Activated CD8-positive, alpha-beta memory T cell treated with anti-CD3 and anti-CD28 coated beads, Interleukin-2, amount 10 ng/mL, durations not matched to agents 7 days and 5 days (primary cell): Measurements from ENCODE around the gene POLRMT. TPM values are rescaled to one million over a fixed set of nuclear protein-coding genes. Genes with fewer than 3 reads are reported as not detected.
"Not testable (repeated sequence)": the region's sequence is repeated elsewhere in the genome, so short reads cannot be mapped to it uniquely, and the experiment has no call there.

Experiments
- ATAC-seq: fragments of 150-1000 bp; cut with Tn5 transposase; one replicate; pipeline ENCODE4 v1.10.0; 2021; ENCODE audit warnings: moderate library complexity
- CTCF ChIA-PET: fragments of 350-600 bp; sonication (Branson Sonifier 250); formaldehyde crosslinking; loops from one replicate; lab custom pipeline; 2021; ENCODE audit warnings: antibody characterized with exemption; lab: Charles Lee
- DNase-seq: peaks from one replicate; pipeline ENCODE4 v3.0.0-alpha.2; 2020
- H3K27ac Mint-ChIP-seq: one replicate; pipeline ENCODE4 v1.8.0; 2021; ENCODE audit warnings: mild to moderate bottlenecking, mixed read lengths
- H3K27me3 Mint-ChIP-seq: one replicate; pipeline ENCODE4 v1.8.0; 2021; ENCODE audit warnings: mixed read lengths
- H3K36me3 Mint-ChIP-seq: one replicate; pipeline ENCODE4 v1.8.0; 2021; ENCODE audit warnings: mild to moderate bottlenecking, mixed read lengths
- H3K4me1 Mint-ChIP-seq: one replicate; pipeline ENCODE4 v1.8.0; 2021; ENCODE audit warnings: mixed read lengths
- H3K4me3 Mint-ChIP-seq: one replicate; pipeline ENCODE4 v1.8.0; 2021; ENCODE audit warnings: mild to moderate bottlenecking, moderate library complexity, mixed read lengths
- H3K9me3 Mint-ChIP-seq: one replicate; pipeline ENCODE4 v1.8.0; 2022; ENCODE audit warnings: low read depth, mixed read lengths
- total RNA-seq, 2 experiments: library from RNA; stranded (reverse); gene quantifications; one replicate each; pipeline ENCODE4 v1.2.3, GENCODE V29; 2021

POLRMT gene
- total RNA-seq, 2 experiments from 2014 or later = 65.0 to 68.1 TPM

DNA sequence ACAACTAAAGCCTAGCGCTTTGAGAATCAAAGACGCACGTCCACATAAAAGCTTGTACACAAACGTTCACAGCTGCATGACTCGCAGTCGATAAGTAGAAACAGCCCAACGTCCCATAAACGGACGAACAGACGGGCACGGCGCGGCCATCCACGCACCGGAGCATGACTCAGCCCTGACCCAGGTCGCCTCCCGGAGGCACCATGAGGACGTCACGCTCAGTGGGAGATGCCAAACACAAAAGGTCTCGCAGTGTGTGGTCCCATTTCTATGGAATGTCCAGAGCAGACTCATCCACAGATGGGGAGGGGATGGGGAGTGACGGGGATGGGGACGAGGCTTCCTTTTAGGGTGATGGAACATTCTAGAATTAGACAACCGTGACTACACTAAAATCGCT, 9.4 kb downstream of the POLRMT start:
- ATAC-seq = no peak
- CTCF ChIA-PET = interaction anchor here (1.4 to 2.2 kb wide), 2 partner anchors 32 to 40 kb away, joined by 3 to 10 read pairs; no protein-coding TSS in a partner anchor
- Mint-ChIP-seq H3K9me3 (no peaks in the 10 kb centered on the region), H3K4me3 (no peak overlapping the region), H3K27ac (no peak overlapping the region), H3K27me3 (no peaks in the 10 kb centered on the region), H3K4me1 (peaks cover 2% of the 10 kb centered on the region), H3K36me3 (peaks cover 17% of the 10 kb centered on the region)
- DNase-seq = no peak

DNA sequence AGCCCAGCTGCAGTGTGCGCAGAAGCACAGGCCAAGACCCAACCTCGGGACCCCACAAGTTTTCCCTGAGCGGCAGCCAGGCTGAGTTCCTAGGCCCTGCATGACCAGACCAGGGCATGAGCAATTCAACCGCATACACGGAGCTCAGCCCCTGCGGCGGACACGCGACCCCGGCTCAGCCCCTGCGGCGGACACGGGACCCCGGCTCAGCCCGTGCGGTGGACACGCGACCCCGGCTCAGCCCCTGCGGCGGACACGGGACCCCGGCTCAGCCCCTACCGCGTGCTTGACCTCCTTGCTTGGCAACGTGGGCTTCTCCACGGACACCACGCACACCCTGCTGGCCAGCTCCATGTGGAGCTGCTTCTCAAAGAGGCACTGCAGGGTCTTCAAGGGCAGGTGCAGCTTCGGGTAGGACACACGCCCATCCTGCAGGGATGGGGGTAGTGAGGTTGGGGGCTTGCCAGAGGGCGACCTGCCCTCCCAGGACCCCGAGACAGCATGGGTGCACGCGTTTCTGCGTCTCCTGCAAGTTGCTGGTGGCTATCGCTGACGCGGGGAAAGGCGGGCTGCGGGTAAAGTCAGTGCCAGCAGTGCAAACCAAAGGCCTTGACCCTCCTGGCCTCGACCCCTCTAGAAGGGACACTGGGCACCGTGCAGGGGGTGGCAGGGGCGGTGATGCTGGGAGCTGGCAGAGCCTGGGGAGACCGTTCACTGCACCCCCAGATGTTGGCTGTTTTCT, 10.0 kb downstream of the POLRMT start:
- H3K9me3 Mint-ChIP-seq = no peaks in the 10 kb centered on the region
- H3K4me3 Mint-ChIP-seq = no peak overlapping the region
- no peak for DNase-seq
- H3K27ac Mint-ChIP-seq = no peak overlapping the region
- H3K27me3 Mint-ChIP-seq = no peaks in the 10 kb centered on the region
- peaks cover 16% of the 10 kb centered on the region for H3K36me3 Mint-ChIP-seq
- peaks cover 1% of the 10 kb centered on the region for H3K4me1 Mint-ChIP-seq
- CTCF ChIA-PET = interaction anchor here (2.2 kb wide), 1 partner anchor 39 kb away, joined by 10 read pairs; no protein-coding TSS in a partner anchor
- ATAC-seq = no peak

DNA sequence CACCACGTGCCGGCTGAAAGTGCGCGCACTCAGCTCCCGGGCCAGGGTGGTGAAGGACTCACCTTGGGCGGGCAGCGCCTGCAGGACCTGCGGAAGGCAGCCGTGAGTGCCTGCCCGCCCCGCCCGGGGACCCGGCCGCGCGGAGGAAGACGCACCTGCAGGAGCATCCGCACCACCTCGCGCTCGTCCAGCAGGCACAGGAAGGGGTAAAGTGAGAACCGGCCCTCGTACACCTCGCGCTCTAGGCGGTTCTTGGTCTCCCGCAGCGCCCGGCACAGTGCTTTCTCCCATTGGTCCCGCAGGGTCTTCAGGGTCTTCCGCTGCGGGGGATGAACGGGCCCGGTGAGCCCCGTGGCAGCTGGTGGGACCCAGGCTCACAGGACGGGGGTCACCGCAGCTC, 10.7 kb downstream of the POLRMT start:
- CTCF ChIA-PET = no interaction called here
- H3K36me3 Mint-ChIP-seq = peaks cover 13% of the 10 kb centered on the region
- H3K27me3 Mint-ChIP-seq = no peaks in the 10 kb centered on the region

DNA sequence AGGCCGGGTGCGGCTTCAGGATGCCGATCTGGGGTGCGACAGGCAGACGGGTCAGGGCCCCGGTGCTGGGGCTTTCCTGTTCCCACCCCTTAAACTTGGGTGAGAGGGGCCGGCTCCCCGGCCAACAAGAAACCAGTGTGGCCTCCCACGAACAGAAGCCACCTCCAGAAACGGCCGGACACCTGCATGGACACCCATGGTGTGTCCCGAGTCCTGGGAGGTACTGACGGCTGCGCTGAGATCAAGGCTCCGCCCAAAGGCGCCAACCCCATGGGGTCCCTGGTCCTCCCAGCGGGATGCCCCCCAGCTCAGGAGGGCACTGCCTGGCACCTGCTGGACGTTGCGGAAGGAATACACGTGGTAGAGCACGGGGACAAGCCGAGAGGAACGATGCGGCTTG, 11.5 kb downstream of the POLRMT start:
- H3K27me3 Mint-ChIP-seq = no peaks in the 10 kb centered on the region
- no peak for ATAC-seq
- CTCF ChIA-PET = no interaction called here
- peaks cover 12% of the 10 kb centered on the region for H3K36me3 Mint-ChIP-seq
- no peak overlapping the region for H3K27ac Mint-ChIP-seq
- no peaks in the 10 kb centered on the region for H3K4me1 Mint-ChIP-seq
- H3K9me3 Mint-ChIP-seq = no peaks in the 10 kb centered on the region
- DNase-seq = no peak
- no peak overlapping the region for H3K4me3 Mint-ChIP-seq

More for the DNA sequence above, 10.7 kb downstream of the POLRMT start:
- ATAC-seq (no peak), DNase-seq (no peak)
- Mint-ChIP-seq H3K4me3 (no peak overlapping the region), H3K4me1 (no peaks in the 10 kb centered on the region), H3K27ac (no peak overlapping the region), H3K9me3 (no peaks in the 10 kb centered on the region)

DNA sequence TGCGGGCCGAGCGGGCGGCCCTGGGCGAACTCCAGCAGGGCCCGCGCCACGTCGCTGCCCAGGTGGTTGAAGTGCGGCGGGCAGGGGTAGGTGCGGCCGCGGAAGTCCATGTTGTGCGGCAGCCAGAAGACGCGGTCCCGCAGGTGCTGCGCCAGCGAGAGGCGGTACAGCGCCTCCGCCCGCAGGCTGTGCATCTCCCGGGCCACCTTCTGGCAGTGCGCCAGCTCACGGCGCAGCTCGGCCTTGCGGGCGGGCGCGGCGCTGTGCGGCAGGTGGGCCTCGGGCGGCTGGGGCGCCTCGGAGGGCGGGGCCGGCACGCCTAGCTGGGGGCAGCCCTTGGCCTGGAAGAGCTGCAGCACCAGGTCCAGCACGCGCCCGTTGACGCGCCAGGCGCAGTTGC, 12.1 kb downstream of the POLRMT start:
- H3K9me3 Mint-ChIP-seq, H3K4me3 Mint-ChIP-seq, H3K27me3 Mint-ChIP-seq, CTCF ChIA-PET, H3K27ac Mint-ChIP-seq, DNase-seq, H3K4me1 Mint-ChIP-seq, ATAC-seq: not testable (repeated sequence)
- H3K36me3 Mint-ChIP-seq = peaks cover 11% of the 10 kb centered on the region

DNA sequence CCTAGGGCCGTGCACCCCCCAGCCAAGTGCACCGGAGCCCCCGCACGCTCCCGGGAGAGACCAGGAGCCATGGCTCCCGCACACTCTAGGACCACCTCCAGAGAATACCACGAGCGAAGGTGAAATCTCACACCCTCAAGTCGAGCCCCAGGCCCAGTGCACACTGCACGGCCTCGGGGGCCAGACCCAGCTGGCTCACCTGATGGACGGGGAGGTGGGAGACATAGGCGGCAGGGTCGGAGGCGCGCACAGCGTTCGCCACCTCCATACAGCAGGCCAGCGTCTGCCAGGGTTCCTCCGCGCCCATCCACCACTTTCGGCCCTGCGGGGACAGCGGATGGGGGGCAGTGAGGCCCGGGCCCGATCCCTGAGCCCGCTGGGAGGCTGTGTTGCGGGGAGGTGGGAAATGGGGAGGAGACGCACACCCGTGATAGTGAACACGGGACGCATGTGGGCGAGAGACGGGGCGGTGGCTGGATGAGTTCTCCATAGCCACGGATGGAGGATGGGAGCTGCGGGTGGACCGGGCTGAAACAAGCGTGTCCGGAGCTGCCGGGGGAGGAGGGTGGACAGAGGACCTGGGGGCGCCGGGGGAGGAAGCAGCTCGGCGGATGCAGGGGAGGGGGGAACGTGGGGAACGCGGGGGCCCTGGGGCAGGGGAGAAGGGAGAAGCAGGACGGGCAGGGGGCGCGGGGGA, 13.0 kb downstream of the POLRMT start:
- CTCF ChIA-PET = no interaction called here
- Mint-ChIP-seq H3K9me3 (no peaks in the 10 kb centered on the region), H3K27ac (no peak overlapping the region), H3K4me3 (no peak overlapping the region), H3K27me3 (peaks cover 2% of the 10 kb centered on the region), H3K36me3 (peaks cover 12% of the 10 kb centered on the region), H3K4me1 (peaks cover 4% of the 10 kb centered on the region)
- no peak for ATAC-seq
- DNase-seq = no peak

DNA sequence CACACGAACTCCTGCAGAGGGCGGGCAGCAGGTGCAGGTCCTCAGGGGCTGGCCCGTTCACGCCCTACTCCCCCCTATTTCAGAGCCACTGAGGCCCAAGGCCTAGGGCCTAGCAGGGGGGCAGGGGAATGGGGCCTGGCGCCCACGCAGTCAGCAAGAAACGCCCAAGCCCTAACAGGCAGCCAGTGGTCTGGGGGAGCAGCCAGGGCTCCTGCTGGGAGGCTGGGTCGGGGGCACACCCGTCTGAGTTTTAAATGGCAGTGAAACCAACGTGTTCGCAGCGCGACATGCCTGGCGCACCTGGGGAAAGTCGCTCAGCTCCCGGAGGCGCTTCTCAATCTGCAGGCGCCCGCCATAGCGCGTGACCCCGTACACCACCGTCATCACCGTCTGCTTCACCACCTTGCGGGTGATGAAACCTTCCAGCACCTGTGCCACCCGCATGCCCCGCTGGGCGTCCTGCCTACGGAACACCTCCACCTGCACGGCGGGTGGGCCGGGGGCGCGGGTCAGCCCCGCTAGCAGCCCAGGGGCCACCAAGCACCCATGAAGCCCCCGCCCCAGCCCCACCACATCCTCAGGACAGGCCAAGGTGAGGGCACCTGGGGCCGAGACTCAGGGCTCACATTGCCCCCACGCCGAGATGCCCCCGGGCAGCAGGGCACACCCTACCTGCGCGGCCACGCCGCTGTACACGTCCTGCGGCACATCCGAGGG, 13.9 kb downstream of the POLRMT start:
- no peak overlapping the region for H3K27ac Mint-ChIP-seq
- no peaks in the 10 kb centered on the region for H3K9me3 Mint-ChIP-seq
- CTCF ChIA-PET = no interaction called here
- ATAC-seq (no peak), DNase-seq (no peak)
- peaks cover 4% of the 10 kb centered on the region for H3K4me1 Mint-ChIP-seq
- H3K4me3 Mint-ChIP-seq = no peak overlapping the region
- H3K36me3 Mint-ChIP-seq = peaks cover 12% of the 10 kb centered on the region
- H3K27me3 Mint-ChIP-seq = peaks cover 2% of the 10 kb centered on the region

DNA sequence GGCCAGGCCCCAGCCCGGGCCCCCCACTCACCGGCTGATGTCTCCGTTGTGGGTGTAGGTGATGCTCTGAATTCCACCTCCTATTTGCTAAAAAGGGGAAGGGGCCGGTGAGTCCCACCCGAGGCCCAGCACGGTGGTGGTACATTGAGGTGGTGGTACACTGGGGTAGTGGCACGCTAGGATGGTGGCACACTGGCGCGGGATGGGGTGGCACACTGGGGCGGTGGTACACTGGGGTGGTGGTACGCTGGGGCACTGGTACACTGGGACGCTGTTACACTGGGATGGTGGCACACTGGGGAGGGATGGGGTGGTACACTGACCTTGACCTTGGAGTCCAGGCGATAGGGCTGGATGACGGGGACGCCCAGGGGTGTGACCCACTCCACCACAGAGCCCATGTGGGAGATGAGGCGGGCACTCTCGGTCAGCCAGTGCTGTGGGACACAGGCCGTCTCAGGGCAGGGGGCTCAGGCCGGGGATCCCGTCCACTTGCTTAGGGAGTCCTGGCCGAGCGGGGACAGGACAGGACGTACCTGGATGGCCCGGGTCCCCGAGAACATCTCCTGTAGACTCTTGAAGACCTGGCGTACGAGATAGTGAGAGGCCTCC, 14.6 kb downstream of the POLRMT start:
- H3K4me3 Mint-ChIP-seq = no peak overlapping the region
- peaks cover 14% of the 10 kb centered on the region for H3K36me3 Mint-ChIP-seq
- peaks cover 2% of the 10 kb centered on the region for H3K27me3 Mint-ChIP-seq
- no peaks in the 10 kb centered on the region for H3K9me3 Mint-ChIP-seq
- ATAC-seq = no peak
- no peak overlapping the region for H3K27ac Mint-ChIP-seq
- CTCF ChIA-PET = no interaction called here
- peaks cover 4% of the 10 kb centered on the region for H3K4me1 Mint-ChIP-seq
- no peak for DNase-seq

DNA sequence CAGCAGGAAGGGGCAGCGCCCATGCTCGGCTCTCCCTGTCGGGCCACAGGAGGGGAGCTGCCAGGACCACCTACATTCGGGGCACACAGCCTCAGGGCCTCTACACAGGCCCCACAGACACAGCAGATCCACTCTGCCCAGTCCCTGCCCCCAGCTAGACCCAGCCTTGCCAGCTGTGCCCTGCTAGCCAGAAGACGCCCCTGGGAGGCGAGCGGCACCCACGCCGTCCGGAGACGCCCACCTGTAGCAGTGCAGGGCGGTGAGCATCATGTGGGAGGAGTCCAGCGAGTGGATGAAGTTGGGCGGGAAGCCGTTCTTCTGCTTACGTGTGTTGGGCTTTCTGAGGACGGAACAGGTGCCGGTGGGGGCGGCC, 15.1 kb downstream of the POLRMT start:
- peaks cover 14% of the 10 kb centered on the region for H3K36me3 Mint-ChIP-seq
- no peak overlapping the region for H3K27ac Mint-ChIP-seq
- no peaks in the 10 kb centered on the region for H3K9me3 Mint-ChIP-seq
- CTCF ChIA-PET = no interaction called here
- peaks cover 4% of the 10 kb centered on the region for H3K4me1 Mint-ChIP-seq
- H3K4me3 Mint-ChIP-seq = no peak overlapping the region
- DNase-seq (no peak), ATAC-seq (no peak)
- peaks cover 2% of the 10 kb centered on the region for H3K27me3 Mint-ChIP-seq

DNA sequence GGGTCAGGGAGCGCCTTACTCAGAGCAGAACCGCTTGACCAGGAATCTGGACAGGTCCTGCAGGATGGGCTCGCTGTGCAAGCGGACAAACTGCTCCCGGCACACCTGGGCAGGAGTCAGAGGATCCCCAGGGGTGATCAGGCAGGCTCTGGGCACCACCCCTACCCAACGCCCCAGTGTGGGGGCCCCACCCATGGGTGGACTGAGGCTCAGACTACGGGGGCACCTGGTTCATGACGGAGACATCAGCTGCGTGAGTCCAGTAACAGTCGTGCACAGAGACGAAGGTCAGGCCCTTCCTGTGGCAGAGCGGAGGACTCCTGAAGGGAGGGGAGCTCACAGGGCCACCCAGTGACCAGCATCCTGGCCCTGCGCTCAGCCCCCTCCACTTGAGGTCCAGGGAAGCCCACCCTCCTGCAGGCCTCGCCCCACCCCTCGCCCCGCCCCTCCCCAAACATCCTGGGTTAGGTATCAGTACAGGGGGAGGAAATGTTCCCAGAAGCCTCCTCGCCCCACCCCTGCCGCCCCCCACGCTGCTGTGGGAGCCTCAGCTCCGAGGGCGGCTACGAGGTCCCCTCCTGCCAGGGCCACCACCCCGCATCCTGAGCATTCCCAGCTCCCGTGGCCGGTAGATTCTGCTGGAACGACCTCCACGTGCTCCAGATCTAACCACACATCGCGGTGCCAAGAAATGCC, 15.6 kb downstream of the POLRMT start:
- Mint-ChIP-seq H3K36me3 (peaks cover 14% of the 10 kb centered on the region), H3K4me3 (no peak overlapping the region), H3K4me1 (peaks cover 4% of the 10 kb centered on the region), H3K27ac (no peak overlapping the region), H3K9me3 (no peaks in the 10 kb centered on the region), H3K27me3 (peaks cover 2% of the 10 kb centered on the region)
- no peak for DNase-seq
- CTCF ChIA-PET = no interaction called here
- ATAC-seq = no peak

DNA sequence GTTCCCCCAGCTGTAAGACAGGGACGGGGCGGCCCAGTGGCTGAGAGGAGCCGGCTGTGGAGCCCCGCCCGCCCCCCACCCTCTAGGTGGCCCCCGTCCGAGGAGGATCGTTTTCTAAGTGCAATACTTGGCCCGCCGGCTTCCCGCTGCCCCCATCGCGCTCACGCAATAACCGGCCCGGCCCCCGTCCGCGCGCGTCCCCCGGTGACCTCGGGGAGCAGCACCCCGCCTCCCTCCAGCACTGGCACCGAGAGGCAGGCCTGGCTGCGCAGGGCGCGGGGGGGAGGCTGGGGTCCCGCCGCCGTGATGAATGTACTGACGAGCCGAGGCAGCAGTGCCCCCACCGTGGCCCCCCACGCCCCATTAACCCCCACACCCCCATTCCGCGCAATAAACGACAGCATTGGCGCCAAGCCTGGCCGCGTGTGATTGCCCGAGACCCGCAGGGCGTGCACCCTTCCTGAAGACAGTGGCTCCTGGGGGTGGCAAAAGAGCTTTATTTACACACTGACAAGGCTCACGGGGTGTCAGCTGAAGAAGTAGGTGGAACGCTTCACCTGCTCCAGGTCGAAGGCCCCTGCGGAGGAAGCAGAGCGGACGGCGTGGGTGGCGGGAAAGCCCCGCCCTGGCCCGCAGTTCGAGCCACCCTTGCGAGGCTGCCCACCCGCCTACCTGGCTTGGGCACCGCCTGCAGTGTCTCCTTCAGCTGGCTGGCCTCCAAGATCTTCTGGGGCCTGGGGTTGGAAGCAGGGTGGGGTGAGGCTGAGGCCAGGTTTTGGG, 16.4 kb downstream of the POLRMT start:
- no peak for ATAC-seq
- Mint-ChIP-seq H3K36me3 (peaks cover 16% of the 10 kb centered on the region), H3K9me3 (no peaks in the 10 kb centered on the region), H3K4me1 (peaks cover 7% of the 10 kb centered on the region), H3K4me3 (no peak overlapping the region), H3K27ac (no peak overlapping the region), H3K27me3 (peaks cover 2% of the 10 kb centered on the region)
- DNase-seq = no peak
- CTCF ChIA-PET = no interaction called here

DNA sequence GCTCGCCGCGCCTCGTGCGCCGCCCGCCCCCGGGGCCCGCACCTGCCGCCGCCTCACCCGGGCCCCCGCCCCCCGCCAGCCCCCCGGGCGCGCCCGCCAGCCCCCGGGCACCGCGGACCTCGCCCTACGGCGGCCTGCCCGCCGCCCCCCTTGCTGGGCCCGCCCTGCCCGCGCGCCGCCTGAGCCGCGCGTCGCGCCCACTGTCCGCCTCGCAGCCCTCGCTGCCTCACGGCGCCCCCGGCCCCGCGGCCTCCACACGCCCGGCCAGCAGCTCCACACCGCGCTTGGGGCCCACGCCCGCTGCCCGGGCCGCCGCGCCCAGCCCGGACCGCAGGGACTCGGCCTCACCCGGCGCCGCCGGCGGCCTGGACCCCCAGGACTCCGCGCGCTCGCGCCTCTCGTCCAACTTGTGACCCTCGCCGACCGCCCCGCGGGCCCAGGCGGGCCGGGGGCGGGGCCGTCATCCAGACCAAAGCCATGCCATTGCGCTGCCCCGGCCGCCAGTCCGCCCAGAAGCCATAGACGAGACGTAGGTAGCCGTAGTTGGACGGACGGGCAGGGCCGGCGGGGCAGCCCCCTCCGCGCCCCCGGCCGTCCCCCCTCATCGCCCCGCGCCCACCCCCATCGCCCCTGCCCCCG, 17.2 kb downstream of the POLRMT start:
- Mint-ChIP-seq H3K4me3 (no peak overlapping the region), H3K27me3 (peaks cover 2% of the 10 kb centered on the region), H3K4me1 (peaks cover 14% of the 10 kb centered on the region), H3K27ac (no peak overlapping the region), H3K9me3 (no peaks in the 10 kb centered on the region), H3K36me3 (peaks cover 16% of the 10 kb centered on the region)
- CTCF ChIA-PET = no interaction called here
- no peak for ATAC-seq
- no peak for DNase-seq
